Measurements from ENCODE around the gene SPRR2B. TPM values are rescaled to one million over a fixed set of nuclear protein-coding genes. Genes with fewer than 3 reads are reported as not detected.

SPRR2B gene
- total and polyA plus RNA-seq, 2 of the 4 experiments (the other 2 are of a cell fraction) = not detected

- no peak overlapping the region for H2BK5ac ChIP-seq (ENCODE audit: low read depth, low read length, poor library complexity, severe bottlenecking)
- no peaks in the 10 kb centered on the region for H3K36me3 ChIP-seq (ENCODE audit: control insufficient read depth, insufficient read depth, low read length)
- H3K27me3 ChIP-seq (ENCODE audit: control insufficient read depth, insufficient read depth, low read length) = no peaks in the 10 kb centered on the region
- H3K23ac ChIP-seq (ENCODE audit: low read depth, low read length) = no peak overlapping the region
- H3K9me3 ChIP-seq (ENCODE audit: control insufficient read depth, insufficient read depth, low read length) = no peaks in the 10 kb centered on the region
- H3K14ac ChIP-seq (replicated peaks; ENCODE audit: low read depth, low read length) = no peak overlapping the region
- H2AFZ ChIP-seq (replicated peaks; ENCODE audit: low read length, poor library complexity) = no peak overlapping the region
- H3K79me1 ChIP-seq (ENCODE audit: low read depth in 1 of 2, low read length in 2 of 2) = no peaks in the 10 kb centered on the region
- DNase-seq = peak; percentile 4
- in situ Hi-C loops (cut with MboI; ENCODE audit: low sequenced_read_pairs) = no loop called here
- intact Hi-C loops (cut with micrococcal nuclease) = no loop called here
- H3K27ac ChIP-seq (ENCODE audit: insufficient read depth, low read length) = no peak overlapping the region
- no peak overlapping the region for H4K91ac ChIP-seq (ENCODE audit: insufficient read depth, low read depth, low read length)
- H3K56ac ChIP-seq (ENCODE audit: extremely low read depth, insufficient read depth, low read length) = no peak overlapping the region
- POLR2A ChIA-PET (ENCODE audit: unreplicated experiment) = no interaction called here
- H3K18ac ChIP-seq (ENCODE audit: low read depth, low read length) = no peak overlapping the region
- H2AK9ac ChIP-seq (replicated peaks; ENCODE audit: low read depth, low read length, poor library complexity) = no peak overlapping the region
- CTCF ChIA-PET = no interaction called here
- H3K9me1 ChIP-seq (ENCODE audit: insufficient read depth, low read length) = no peaks in the 10 kb centered on the region
- H4K8ac ChIP-seq (ENCODE audit: low read depth in 2 of 2, low read length in 2 of 2) = no peak overlapping the region
- H2BK120ac ChIP-seq (ENCODE audit: low read depth, low read length) = no peak overlapping the region
- H2BK20ac ChIP-seq (ENCODE audit: low read depth, low read length) = no peak overlapping the region
- WGBS, 2 experiments (ENCODE audit: extremely low coverage in 2 of 2, insufficient read length in 1 of 2) = no CpG with 5 or more reads among the region's 5 CpGs
- dilution Hi-C loops (cut with HindIII; ENCODE audit: low sequenced_read_pairs, unreplicated experiment) = no loop called here
- BruUV-seq (replicated peaks) = no TSS peak
- H4K20me1 ChIP-seq (ENCODE audit: insufficient read depth, low read length) = no peaks in the 10 kb centered on the region
- H3K4me3 ChIP-seq (ENCODE audit: insufficient read depth, low read depth, low read length) = no peak overlapping the region
- H3K9ac ChIP-seq (ENCODE audit: low read depth, low read length) = no peak overlapping the region
- H2BK15ac ChIP-seq (ENCODE audit: low read depth, low read length) = no peak overlapping the region
- H2AK5ac ChIP-seq (ENCODE audit: low read depth, low read length) = no peak overlapping the region
- H3K4me2 ChIP-seq (ENCODE audit: low read depth, low read length) = no peak overlapping the region
- ATAC-seq (ENCODE audit: low read depth) = no peak
- H3K4me1 ChIP-seq (ENCODE audit: control insufficient read depth, insufficient read depth, low read length) = no peaks in the 10 kb centered on the region
- no peak for TF ChIP-seq SMC3 (IDR thresholded peaks at IDR 0.05; ENCODE audit: low read depth, low read length)
- no peak for TF ChIP-seq CTCF (conservative IDR thresholded peaks at IDR 0.05; ENCODE audit: low read depth, low read length)
- TF ChIP-seq NFE2L2 (IDR thresholded peaks at IDR 0.05; ENCODE audit: low read depth, low read length) = no peak
- TF ChIP-seq MAFK (IDR thresholded peaks at IDR 0.05; ENCODE audit: low read depth, low read length) = no peak
- no peak for TF ChIP-seq CEBPB (IDR thresholded peaks at IDR 0.05; ENCODE audit: low read depth, low read length)
- no peak for TF ChIP-seq BHLHE40 (IDR thresholded peaks at IDR 0.05; ENCODE audit: low read depth, low read length)
- TF ChIP-seq POLR2A (IDR thresholded peaks at IDR 0.05; ENCODE audit: low read depth, low read length) = no peak
- no peak for TF ChIP-seq RCOR1 (IDR thresholded peaks at IDR 0.05; ENCODE audit: insufficient replicate concordance, low read length)
- TF ChIP-seq MXI1 (IDR thresholded peaks at IDR 0.05; ENCODE audit: borderline replicate concordance, low read depth, low read length) = no peak
- no peak for TF ChIP-seq RFX5 (IDR thresholded peaks at IDR 0.05; ENCODE audit: low read depth, low read length)
- TF ChIP-seq, protein P1, sequence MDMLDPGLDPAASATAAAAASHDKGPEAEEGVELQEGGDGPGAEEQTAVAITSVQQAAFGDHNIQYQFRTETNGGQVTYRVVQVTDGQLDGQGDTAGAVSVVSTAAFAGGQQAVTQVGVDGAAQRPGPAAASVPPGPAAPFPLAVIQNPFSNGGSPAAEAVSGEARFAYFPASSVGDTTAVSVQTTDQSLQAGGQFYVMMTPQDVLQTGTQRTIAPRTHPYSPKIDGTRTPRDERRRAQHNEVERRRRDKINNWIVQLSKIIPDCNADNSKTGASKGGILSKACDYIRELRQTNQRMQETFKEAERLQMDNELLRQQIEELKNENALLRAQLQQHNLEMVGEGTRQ (IDR thresholded peaks at IDR 0.05; ENCODE audit: low read depth, low read length) = no peak
- no peak for TF ChIP-seq CHD1 (IDR thresholded peaks at IDR 0.05; ENCODE audit: low read depth, low read length)
- H3K4ac ChIP-seq (ENCODE audit: low read depth, low read length) = no peak overlapping the region
- H4K5ac ChIP-seq (ENCODE audit: low read depth, low read length) = no peak overlapping the region
These were observed 28.8 kb upstream of the SPRR2B start for GRCh38 chr1:153100245-153100644.

All from IMR-90 (cell line).